ENCODE measurements around the gene ATF3.

The ATF3 gene

DNA sequence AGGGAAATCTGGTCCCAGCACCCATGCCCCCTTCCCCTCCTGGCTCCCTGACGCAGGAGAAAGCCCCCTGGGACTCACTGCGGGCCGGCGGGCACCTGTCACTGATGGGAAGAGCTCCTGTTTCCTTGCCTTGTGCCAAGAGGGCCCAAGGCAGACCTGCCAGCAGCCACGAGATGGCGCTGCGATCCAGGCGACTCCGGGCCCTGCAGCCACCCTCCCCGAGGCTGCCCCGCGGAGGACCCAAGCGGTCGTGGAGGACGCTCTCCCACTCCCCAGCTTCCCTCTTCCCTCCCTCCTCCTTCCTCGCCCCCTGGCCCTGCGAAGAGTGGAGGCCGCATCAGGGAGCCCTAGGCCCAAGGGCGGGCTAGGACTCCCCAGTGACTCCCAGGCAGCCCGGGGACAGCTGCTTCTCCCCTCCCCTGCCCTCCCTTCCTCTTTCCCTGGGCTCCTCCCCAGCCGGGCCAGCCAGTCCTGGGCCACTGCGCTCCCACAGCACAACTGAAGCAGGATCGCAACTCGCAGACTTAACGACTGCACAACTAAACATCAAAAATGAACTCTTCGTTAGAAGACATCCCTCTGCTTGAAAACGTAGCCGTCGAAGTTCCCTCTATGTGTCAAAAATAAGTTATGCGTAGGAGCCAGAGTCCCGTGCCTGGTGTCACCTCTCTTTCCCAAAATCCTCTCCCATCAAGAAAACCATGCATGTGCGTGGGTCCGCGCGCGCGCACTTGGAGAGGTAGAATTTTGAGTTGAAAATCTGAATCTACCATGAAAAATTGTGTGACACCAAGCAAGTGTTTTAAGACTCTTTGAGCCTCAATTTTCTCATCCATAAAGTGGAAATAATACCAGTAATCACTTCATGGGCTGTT, 56.9 kb downstream of the ATF3 start:
- H3K4me3 ChIP-seq (ENCODE audit: low read length), result peak overlapping the region; percentile 54
- peak; percentile 68 for DNase-seq (ENCODE audit: low read depth, low spot score)

DNA sequence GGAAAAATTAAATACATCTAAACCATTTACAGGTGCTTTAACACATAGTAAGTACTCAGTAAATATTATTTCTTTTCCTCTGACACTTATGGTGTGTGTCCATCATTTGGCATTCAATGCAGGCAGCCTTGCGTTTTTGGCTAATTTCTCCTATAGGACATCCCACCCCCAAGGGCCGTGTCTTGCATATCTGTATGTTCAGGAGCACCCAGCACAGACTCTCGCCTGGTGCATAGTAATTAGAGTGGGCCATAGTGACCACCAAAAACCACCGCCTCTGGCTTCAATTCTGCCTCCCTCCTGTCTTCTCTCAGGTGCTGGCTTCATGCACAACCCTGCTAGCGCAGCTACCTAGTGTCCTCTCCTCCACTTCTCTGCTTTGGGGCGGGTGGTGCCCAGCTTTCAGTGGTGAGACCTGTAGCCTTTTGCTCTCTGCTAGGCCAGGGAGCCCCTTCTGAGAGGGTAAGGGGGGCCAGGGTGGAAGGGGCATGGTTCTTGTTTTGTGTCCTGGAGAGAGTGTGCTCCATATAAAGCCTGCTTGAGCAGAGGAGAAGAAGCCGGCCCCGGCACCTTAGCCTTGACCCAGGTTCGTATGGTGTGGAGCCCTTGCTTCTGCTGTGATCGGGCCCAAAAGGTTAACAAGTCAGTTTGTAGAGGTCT, 57.7 kb downstream of the ATF3 start:
- DNase-seq (ENCODE audit: low read depth, low spot score), result no peak
- no peak overlapping the region for H3K4me3 ChIP-seq (ENCODE audit: low read length)

DNA sequence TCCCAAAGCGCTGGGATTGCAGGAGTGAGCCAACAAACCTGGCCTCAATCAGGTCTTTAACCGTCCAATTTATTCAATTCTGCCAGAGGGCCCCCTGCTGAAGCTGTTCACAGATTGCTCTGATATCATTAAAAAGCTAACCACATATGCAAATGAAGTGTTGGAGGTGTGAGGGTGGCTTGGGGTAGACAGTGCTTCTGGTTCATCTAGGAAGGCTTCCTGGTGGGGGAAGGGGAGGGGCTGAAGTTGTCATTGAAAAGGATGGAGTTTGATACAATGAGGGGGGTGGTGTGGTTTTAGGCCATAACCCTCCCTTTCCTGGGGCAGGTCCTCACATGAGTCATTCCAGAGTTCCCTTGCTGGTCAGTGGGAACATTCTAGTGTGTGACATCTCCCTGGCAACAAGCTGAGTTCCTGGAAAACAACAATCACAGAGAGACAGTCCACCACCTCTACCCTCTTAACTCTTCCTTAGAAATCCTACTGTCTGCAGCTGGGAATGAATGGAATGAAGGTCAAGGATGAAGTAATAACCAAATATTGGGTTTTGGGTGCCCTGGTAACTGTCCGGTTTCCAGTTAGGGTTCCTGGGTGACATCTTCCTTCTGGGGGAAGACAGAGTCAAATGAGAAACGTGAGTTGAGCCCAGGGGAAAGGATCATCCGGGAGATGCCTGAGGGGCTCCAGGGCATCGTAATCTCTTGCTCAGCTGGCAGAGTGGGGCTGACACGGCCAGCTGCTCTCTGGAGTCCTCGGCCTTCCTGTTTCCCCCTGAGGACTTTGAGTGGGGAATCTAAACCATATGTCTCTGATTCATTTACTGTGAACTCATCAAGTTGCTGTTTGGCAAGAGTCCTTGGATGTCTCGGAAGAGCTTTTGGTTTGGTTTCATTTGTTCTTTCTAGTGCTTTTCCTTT, 58.9 kb downstream of the ATF3 start:
- peak; percentile 67 for DNase-seq (ENCODE audit: low read depth, low spot score)
- H3K4me3 ChIP-seq (ENCODE audit: low read length), result no peak overlapping the region

DNA sequence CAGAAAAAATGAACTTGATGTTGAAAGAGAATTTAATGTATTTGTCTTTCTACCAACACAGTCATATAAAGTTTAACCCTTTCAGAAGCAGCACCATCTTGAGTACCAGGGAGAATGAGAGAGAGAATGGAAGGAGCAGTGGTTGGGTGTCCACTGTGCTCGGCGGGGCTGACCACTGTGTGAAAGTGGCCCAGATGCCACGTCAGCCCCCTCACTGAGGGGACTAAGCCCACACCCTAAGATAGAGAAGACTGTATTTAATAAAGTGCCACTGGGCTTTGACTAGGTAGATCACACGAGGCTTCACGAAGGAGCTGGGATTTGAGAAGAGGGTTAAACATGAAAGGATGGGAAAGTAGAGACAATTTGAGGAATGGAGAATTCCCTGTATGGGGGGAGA, 59.9 kb downstream of the ATF3 start:
- H3K4me3 ChIP-seq (ENCODE audit: low read length), result no peak overlapping the region
- DNase-seq (ENCODE audit: low read depth, low spot score), result no peak

DNA sequence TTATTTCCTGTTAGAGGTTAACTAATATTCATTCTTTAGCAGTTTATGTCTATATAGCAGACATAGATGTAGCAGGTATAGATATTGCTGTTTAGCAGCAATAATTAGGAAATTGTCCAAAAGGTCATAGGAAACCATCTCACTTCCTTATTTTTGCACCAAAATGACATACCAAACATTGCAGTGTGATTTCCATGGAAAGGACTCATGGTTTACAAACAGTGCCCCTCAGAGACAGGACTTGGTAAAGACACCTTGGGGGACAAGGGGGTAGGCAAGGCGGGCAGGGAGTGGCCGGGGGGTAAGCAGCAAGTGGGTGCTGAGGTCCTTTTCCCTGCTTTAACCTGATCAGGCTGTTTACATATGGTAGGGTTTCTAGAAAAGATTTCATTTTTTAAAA, 60.5 kb downstream of the ATF3 start:
- DNase-seq (ENCODE audit: low read depth, low spot score), result peak; percentile 35
- no peak overlapping the region for H3K4me3 ChIP-seq (ENCODE audit: low read length)

DNA sequence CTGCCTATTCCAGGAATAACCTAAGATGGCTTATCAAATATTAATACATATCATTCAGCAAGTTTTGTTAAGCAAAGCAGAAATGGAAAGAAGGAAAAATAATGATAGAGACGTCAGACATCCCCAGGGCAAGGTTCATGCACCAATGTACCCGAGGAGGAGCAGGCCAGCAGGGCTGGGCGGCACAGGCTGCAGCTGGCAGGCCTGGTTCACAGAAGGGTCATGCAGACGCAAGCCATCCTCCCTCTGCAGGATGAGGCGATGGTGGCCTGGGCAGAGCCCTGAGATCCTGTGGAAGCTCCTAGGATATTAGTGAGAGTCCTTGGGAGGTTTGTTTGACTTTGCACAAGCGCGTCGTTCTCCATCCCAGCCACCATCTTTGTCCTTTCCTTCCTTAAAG, 61.0 kb downstream of the ATF3 start:
- H3K4me3 ChIP-seq (ENCODE audit: low read length), result no peak overlapping the region

DNA sequence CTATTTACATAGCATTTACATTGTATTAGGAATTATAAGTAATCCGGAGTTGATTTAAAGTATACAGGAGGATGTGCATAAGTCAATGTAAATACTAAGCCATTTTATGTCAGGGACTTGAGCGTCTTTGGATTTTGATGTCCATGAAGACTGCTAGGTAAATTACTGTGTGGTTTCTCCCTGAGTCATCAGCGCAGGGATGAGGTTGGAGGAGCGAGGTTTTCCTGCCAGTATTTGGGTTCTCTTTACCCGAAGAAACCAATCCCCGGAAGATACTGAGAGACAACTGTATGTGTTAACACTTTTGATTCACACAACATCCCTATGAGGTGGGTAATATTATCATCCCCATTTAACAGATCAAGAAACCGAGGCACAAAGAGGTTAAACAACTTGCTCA, 61.7 kb downstream of the ATF3 start:
- DNase-seq (ENCODE audit: low read depth, low spot score), result no peak

More for the DNA sequence above, 61.0 kb downstream of the ATF3 start:
- no peak for DNase-seq (ENCODE audit: low read depth, low spot score)

More for the DNA sequence above, 61.7 kb downstream of the ATF3 start:
- no peak overlapping the region for H3K4me3 ChIP-seq (ENCODE audit: low read length)

All from Jurkat, Clone E6-1 (cell line).